ENCODE results near the gene RNF224.

The RNF224 gene

DNA sequence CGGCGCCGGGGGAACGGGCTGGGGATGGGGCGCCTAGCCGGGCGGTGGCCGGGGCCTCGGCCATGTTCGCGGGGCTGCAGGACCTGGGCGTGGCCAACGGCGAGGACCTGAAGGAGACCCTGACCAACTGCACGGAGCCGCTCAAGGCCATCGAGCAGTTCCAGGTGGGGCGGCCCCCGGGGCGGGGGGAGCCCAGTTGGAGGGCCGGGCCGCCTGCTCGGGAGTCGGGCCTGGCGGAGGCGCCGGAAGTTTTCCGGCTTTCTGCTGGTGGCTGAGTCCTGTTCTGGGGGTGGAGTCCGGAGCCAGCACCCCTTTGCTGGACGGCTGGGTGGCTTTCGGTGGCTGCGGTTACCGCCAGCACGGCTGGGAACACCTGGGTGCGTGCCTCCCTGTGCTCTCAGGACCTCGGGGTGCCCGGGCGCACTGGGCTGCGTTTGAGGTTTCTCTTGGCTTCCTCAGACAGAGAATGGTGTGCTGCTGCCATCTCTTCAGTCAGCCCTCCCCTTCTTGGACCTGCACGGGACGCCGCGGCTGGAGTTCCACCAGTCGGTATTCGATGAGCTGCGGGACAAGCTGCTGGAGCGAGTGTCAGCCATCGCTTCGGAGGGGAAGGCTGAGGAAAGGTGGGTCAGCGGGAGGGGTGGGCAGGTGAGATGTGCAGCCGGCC, 28.3 kb downstream of the RNF224 start:
- DNase-seq = no peak

DNA sequence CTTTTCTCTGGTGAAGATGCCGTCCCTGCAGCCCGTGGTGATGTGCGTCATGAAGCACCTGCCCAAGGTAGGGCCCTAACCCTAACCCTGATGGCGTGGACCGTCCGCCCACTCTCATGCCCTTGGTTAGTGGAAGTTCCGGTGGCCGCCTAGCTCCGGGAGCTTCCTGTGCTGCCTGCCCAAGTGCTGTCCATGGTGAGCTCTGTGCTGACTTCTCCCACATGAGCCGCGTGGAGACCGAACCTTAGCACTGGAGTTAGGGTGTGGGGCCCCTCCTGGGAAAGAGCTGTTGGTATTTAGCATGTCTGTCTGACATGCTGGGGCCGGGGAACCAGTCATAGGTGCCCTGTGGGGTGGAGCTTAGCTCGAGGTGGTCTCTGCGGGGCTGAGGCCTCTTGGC, 29.1 kb downstream of the RNF224 start:
- DNase-seq = no peak

- peak; percentile 70 for DNase-seq
Measured at GRCh38 chr9:137256856-137257255, 29.6 kb downstream of the RNF224 start.

- peak; percentile 56 for DNase-seq
Measured at GRCh38 chr9:137262173-137262908, 35.0 kb downstream of the RNF224 start.

- no peak for DNase-seq
Measured at GRCh38 chr9:137262909-137263285, 35.6 kb downstream of the RNF224 start.

GRCh38 chr9:137263506-137263905, 36.2 kb downstream of the RNF224 start:
- DNase-seq = no peak

GRCh38 chr9:137264067-137264466, 36.8 kb downstream of the RNF224 start:
- no peak for DNase-seq

DNA sequence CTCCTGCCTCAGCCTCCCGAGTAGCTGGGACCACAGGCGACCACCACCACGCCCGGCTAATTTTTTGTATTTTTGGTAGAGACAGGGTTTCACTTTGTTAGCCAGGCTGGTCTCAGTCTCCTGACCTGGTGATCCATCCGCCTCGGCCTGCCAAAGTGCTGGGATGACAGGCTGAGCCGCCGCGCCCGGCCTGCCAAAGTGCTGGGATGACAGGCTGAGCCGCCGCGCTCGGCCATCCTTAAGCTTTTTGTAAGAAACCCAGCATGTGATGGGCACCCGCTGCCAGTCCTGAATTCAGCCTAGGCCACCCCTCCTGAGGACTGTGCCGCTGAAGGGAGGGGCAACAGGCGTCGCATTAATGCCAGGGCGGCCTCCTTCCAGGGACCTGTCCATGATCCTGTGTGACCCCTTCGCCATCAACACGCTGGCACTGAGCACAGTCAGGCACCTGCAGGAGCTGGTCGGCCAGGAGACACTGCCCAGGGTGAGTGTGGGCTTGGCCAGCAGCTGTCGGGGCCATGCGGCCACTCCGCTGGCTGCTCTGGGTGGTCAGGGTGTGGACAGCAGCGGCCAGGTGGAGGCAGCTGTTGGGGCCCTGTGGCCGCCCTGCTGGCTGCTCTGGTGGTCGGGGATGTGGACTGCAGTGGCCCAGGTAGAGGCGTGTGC, 38.3 kb downstream of the RNF224 start:
- no peak for DNase-seq

DNA sequence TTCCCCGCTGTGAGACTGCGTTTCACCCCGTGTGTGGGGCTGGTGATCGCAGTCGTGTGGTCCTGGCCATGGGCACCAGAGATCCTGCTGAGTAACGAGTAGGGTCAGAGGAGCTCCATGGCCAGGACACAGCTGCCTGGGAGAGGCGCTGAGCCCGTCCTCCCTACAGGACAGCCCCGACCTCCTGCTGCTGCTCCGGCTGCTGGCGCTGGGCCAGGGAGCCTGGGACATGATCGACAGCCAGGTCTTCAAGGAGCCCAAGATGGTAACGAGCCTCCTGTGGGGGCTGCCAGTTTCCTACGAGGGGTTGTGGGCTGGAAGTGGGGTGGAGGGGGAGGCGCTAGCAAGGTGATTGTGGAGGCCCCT, 38.8 kb downstream of the RNF224 start:
- no peak for DNase-seq

- DNase-seq = no peak
Measured at GRCh38 chr9:137266585-137267453, 39.5 kb downstream of the RNF224 start.

GRCh38 chr9:137267933-137268355, 40.6 kb downstream of the RNF224 start:
- no peak for DNase-seq

DNA sequence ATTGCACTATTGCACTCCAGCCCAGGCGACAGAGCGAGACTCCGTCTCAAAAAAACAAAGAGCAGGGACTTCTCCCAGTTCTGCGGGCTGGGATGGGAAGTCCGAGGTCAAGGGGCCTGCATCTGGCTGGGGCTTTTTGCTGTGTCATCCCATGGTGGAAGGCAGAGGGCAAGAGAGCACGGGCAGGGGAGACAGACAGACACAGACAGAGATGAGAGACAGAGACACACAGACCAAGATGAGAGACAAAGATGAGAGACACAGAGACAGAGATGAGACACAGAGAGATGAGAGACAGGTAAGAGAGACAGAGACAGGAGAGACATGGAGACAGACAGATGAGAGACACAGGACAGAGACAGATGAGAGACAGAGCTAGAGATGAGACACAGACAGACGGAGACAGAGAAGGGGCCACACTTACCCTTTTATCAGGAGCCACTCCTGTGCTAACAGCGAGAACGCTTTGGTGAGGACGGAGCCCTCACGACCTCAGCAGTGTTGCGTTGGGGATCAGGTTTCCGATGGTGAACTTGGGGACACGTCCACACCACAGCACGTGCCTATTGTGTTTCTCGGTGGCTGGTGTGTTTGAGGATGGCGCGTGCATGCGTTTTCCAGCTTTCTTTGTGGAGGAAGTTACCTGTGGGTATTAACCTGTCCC, 41.4 kb downstream of the RNF224 start:
- DNase-seq = no peak

DNA sequence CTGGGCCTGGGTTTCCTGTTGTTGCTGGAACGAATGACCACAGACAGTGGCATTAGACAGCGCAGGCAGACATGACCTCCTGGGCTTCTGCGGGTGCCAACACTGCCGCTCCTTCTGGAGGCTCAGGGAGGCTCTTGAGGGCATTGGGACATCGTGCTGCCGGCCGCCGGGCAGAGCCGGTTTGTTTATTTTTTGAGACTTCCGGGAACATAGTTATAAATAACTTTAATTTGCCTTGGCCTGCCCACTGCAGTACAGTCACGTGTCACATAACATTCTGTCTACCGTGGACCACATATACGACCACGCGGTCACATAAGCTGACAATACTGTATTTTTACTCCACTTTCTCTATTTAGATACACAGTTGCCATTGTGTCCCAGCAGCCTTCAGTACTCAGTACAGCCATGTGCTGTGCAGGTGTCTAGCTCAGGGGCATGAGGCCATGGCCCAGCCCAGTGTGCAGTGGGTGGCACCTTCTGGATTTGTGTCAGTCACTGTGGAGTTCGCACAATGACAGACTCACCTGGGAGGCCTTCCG, 42.0 kb downstream of the RNF224 start:
- DNase-seq = no peak

DNA sequence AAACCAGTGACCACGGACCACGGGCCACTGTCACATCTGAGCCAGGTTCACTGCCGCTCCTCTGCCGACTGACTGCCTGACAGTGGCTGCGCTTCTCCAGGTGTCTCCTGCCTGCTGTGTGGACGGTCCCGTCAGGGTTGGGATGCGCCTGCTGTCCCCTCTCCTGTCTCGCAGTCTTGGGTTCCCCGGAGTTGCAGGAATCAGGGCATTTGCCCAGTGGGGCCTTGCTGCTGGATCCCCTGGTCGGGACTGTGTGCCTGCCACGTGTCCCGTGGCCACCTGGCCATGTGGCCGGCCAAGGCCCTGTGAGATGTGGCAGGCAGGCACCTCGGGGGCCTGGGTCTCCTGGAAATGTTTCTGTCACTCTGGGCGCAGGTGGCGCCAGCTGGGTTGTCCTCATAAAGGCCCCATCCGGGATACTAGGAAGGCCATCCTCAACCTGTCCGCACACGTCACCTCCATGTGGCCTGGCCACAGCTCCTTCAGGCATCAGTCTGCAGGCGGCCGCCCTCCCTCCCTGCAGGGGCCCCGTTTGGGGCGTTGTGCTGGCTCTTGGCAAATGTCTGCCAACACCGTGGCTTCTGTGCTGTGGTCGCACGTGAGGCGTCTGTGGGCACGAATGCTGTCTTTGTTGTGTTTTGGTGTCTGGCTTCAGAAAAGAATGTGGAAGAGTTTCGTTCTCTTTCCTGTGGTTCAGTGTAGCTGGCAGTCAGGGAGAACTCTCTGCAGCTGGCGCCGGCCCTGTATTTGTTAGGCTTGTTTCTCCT, 43.8 kb downstream of the RNF224 start:
- DNase-seq = peak; percentile 69

- DNase-seq = no peak
Measured at GRCh38 chr9:137271696-137272076, 44.4 kb downstream of the RNF224 start.

- no peak for DNase-seq
Measured at GRCh38 chr9:137272241-137273094, 45.2 kb downstream of the RNF224 start.

DNA sequence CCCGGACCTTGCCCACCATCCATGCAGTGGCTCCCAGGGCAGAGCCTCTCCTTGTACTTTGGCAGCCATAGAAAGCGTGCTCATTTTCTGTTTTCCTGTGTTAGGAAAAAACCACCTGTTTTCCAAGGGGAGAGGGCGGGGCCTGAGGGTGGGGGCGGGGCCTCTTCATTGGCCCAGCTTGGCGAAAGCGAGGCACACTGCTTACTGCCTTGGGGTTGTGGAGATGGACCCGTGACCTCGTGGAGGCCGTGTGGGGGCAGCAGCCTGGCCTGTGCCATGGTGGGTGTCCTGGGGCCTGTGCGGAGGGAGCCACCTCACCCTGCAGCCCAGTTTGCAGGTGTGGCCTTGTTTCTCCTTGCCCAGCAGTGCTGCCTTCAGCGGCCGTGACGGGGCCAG, 45.8 kb downstream of the RNF224 start:
- DNase-seq = no peak

- no peak for DNase-seq
Measured at GRCh38 chr9:137273611-137274320, 46.5 kb downstream of the RNF224 start.

DNA sequence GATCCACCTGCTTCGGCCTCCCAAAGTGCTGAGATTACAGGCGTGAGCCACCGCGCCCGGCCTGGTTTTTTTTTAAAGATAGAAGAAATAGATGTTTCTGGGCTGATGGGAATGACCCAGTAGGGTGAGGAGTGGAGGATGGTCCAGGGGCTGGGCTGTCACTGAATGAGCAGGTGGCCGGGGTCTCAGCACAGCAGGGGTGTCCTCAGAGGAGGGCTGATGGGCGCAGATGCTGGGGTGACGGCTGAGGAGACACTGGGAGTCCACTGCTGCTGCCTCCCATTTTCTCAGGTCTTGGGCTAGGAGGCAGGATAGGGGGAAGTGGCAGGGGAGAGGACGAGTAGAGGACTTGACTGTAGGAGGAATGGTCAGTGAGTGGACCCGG, 47.9 kb downstream of the RNF224 start:
- DNase-seq = no peak

All from hematopoietic multipotent progenitor cell treated with erythropoietin and hydrocortisone succinate and interleukin-3 and kit ligand, for 4 days (in vitro differentiated cells).